HUES48 (cell line): Measurements from ENCODE around the gene AK5.

Experiments
- H3K27ac ChIP-seq: one replicate; pipeline ENCODE4 v1.7.0; 2013; ENCODE audit warnings: low read depth, low read length, inconsistent platforms
- H3K27me3 ChIP-seq: 2 replicates; pipeline ENCODE4 v1.6.1; 2013; ENCODE audit warnings: mild to moderate bottlenecking, low read length; ENCODE audit not compliant: control insufficient read depth, insufficient read depth
- H3K36me3 ChIP-seq: 2 replicates; pipeline ENCODE4 v1.6.1; 2013; ENCODE audit warnings: low read length; ENCODE audit not compliant: control insufficient read depth, insufficient read depth
- H3K4me1 ChIP-seq: 2 replicates; pipeline ENCODE4 v1.6.1; 2013; ENCODE audit warnings: mild to moderate bottlenecking, low read length; ENCODE audit not compliant: control insufficient read depth, insufficient read depth
- H3K4me3 ChIP-seq: 2 replicates; pipeline ENCODE4 v1.5.1; 2013; ENCODE audit warnings: mild to moderate bottlenecking, low read depth, low read length
- H3K9ac ChIP-seq: 2 replicates; pipeline ENCODE4 v1.6.1; 2013; ENCODE audit warnings: mild to moderate bottlenecking, low read depth, low read length, moderate library complexity
- H3K9me3 ChIP-seq: 2 replicates; pipeline ENCODE4 v1.6.1; 2013; ENCODE audit warnings: low read length; ENCODE audit not compliant: control insufficient read depth, insufficient read depth

AK5 gene

DNA sequence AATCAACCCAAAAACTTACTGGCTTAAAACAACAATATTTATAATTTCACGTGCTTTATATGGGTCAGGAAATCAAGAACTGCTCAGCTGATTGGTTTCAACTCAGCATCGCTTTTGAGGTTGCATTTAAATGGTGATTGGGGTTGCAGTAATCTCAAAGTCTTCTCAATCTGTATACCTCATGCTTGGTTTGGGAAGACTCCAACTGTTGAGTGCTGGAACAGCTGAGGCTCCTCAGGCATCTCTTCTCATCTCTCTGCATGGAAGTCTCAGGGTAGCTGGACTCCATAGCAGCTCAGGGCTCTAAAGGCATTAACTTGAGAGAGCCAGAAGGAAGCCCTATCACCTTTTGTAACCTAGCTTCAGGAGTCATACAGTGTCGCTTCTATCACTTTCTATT lies 35.1 kb downstream of the AK5 start:
- no peaks in the 10 kb centered on the region for H3K9me3 ChIP-seq
- H3K36me3 ChIP-seq = no peaks in the 10 kb centered on the region
- H3K4me3 ChIP-seq = no peak overlapping the region
- H3K9ac ChIP-seq = no peak overlapping the region
- no peaks in the 10 kb centered on the region for H3K27me3 ChIP-seq
- no peak overlapping the region for H3K27ac ChIP-seq
- peaks cover 2% of the 10 kb centered on the region for H3K4me1 ChIP-seq

DNA sequence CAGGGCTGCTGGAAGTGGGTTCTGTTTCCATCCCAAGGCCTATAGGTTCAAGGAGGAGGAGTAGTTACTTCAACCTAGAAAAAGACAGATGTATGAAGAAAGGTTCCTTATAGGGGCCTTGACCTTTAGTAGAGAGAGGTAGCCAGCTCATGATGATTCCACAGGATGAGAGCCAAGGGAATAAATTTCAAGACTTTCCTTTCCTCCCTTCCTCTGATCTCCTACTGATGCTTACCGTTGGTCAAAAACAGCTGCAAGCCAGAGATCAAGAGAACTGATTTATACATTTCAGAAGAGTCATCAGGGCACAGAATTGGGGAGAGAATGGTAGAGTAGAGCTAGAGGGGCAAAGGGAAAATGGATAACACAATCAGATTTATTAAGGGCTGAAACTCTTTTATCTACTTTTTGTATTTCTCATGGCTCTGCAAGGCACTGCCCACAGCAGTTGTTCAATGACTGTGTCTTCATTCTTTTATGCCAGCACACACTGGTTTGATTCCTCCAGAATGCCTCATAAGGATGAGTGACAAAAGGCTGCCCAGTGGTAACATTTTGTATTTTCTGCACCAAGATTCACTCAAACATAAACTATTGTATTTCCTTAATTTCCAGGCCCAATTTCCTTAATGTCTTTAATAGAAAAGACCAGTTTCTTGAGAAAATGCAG lies 37.4 kb downstream of the AK5 start:
- Histone ChIP-seq H3K36me3 (no peaks in the 10 kb centered on the region), H3K27ac (no peak overlapping the region), H3K9me3 (no peaks in the 10 kb centered on the region), H3K9ac (no peak overlapping the region), H3K4me3 (no peak overlapping the region), H3K27me3 (no peaks in the 10 kb centered on the region), H3K4me1 (peaks cover 12% of the 10 kb centered on the region)

DNA sequence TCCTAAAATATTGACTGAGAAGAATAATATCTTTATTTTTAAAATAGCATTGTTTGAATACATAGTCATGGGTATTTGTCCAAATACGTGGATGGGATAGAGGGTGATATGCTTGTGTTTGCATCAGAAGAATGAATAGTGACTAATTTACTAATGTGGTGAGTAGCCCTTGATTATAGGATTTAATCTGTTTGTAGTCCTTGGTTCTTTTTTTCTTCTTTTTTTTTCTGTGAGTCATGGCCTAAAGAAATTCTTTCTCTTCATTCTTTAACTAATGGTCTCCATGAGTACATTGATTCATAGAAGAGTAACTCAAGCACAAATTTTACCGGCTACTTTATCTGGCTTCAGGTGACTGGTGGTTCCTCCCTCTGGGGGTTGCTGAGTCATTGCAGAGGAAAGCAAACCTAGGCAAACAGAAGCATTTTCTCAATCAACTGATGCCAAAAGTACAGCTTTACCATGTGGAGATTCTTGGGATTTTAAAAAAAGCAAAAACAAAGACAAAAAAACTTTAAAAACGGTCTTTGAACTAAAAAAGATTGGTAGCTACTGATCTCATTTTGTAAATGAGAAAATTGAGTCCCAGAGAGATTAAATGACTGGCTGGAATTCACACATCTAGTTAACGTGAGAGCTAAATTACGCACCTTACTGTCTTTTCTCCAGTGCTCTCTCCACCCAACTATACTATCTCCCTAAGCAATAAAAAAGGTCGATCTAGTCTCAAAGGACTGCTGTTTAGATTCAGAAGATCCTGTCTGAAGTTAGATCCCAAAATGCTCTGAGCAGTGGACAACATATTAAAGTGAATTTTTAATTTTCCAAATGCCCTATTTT lies 40.5 kb downstream of the AK5 start:
- H3K36me3 ChIP-seq = no peaks in the 10 kb centered on the region
- peak overlapping the region; percentile 81 for H3K27ac ChIP-seq
- H3K4me3 ChIP-seq = no peak overlapping the region
- H3K4me1 ChIP-seq = peaks cover 12% of the 10 kb centered on the region
- H3K9ac ChIP-seq = no peak overlapping the region
- no peaks in the 10 kb centered on the region for H3K9me3 ChIP-seq
- H3K27me3 ChIP-seq = no peaks in the 10 kb centered on the region

DNA sequence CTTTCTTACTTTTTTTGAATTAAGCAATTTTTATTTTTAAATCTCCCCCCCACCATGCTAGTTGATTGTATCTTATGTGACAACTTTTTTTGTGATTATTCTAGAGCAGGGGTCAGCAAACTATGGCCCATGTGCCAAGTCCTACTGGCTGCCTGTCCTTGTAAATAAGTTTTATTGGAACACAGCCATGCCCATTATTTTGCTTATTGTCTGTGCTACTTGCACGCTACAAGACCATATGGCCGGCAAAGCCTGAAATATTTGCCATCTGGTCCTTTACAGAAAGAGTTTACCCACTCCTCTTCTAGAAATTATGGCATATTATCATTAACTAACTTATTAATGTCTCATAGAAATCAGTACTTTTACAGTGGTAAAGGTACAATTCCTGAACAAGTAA lies 51.7 kb downstream of the AK5 start:
- H3K36me3 ChIP-seq = no peaks in the 10 kb centered on the region
- no peaks in the 10 kb centered on the region for H3K9me3 ChIP-seq
- no peaks in the 10 kb centered on the region for H3K27me3 ChIP-seq
- H3K9ac ChIP-seq = no peak overlapping the region
- no peak overlapping the region for H3K4me3 ChIP-seq
- H3K27ac ChIP-seq = no peak overlapping the region
- peaks cover 8% of the 10 kb centered on the region; the same call in 1 of the 2 replicates for H3K4me1 ChIP-seq

DNA sequence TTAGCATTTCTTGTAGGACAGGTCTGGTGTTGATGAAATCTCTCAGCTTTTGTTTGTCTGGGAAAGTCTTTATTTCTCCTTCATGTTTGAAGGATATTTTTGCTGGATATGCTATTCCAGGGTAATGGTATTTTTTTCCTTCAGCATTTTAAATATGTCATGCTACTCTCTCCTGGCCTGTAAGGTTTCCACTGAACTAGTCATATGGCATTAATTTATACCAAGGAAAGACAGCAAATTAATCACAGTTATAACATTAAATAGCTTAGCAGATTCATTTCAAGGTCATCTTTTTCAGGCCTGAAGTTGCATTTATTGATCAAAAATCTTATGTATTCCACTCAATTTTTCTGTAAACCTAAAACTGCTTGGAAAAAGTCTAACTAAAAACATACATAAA lies 54.9 kb downstream of the AK5 start:
- Histone ChIP-seq H3K4me3 (no peak overlapping the region), H3K4me1 (no peaks in the 10 kb centered on the region), H3K27ac (no peak overlapping the region), H3K9ac (no peak overlapping the region), H3K27me3 (no peaks in the 10 kb centered on the region), H3K36me3 (no peaks in the 10 kb centered on the region), H3K9me3 (no peaks in the 10 kb centered on the region)

DNA sequence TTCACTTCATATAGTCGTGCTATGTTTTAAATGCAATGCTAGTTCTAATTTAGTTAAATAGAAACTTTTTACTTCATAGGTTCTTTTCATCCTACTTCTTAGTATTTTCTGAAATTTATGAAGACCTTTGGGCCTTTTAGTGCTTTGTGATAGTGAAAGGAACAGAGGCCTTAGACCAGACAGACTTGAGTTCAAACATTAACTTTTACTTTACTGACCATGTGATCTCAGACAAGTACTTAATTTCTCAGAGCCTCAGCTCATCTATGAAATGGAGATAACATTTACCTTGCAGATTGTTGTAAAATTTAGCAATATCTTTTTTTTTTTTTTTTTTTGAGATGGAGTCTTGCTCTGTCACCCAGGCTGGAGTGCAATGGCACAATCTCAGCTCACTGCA lies 57.5 kb downstream of the AK5 start:
- Histone ChIP-seq H3K4me3 (no peak overlapping the region), H3K27me3 (no peaks in the 10 kb centered on the region), H3K4me1 (no peaks in the 10 kb centered on the region), H3K27ac (no peak overlapping the region), H3K9me3 (no peaks in the 10 kb centered on the region), H3K9ac (no peak overlapping the region), H3K36me3 (no peaks in the 10 kb centered on the region)

DNA sequence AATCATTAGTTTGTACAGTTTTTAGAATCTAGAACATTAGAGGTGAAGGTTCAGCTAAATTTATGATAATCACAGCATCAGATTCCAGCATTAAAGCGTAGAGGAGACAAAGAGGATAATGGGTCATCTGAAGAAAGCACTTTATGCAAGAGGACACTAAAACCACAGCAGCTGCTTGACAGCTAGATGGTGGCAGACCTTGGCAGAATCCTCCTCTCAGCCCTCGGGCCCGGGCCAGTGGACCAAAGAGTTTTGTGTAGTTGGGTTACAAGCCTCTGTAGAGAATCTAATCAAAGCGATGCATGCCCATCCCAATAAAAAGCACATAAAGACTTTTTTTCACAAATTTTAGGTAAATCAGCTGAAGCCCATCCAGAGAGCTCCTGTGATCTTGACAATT lies 59.4 kb downstream of the AK5 start:
- no peaks in the 10 kb centered on the region for H3K27me3 ChIP-seq
- no peak overlapping the region for H3K4me3 ChIP-seq
- no peaks in the 10 kb centered on the region for H3K36me3 ChIP-seq
- H3K9me3 ChIP-seq = no peaks in the 10 kb centered on the region
- no peak overlapping the region for H3K27ac ChIP-seq
- H3K4me1 ChIP-seq = no peaks in the 10 kb centered on the region
- H3K9ac ChIP-seq = no peak overlapping the region

DNA sequence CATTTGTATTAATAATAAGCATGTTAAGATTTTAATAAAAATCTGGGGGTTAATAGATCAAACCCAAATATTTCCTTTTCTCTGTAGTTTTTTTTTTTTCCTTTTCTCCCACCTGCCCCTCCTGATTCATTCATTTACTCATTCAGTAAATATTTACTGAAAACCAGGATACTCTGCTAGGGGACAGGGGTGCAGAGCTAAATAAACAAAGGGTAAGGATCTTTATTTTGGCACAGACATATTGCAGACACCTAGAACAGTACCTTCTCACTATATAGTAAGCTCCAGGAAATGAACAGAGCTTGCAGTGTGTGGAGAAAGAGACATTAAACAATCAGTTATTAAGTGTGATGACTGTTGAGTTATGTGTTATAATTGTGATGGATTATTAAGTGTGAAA lies 60.9 kb downstream of the AK5 start:
- Histone ChIP-seq H3K4me3 (no peak overlapping the region), H3K27me3 (no peaks in the 10 kb centered on the region), H3K9me3 (no peaks in the 10 kb centered on the region), H3K4me1 (no peaks in the 10 kb centered on the region), H3K27ac (no peak overlapping the region), H3K9ac (no peak overlapping the region), H3K36me3 (no peaks in the 10 kb centered on the region)

DNA sequence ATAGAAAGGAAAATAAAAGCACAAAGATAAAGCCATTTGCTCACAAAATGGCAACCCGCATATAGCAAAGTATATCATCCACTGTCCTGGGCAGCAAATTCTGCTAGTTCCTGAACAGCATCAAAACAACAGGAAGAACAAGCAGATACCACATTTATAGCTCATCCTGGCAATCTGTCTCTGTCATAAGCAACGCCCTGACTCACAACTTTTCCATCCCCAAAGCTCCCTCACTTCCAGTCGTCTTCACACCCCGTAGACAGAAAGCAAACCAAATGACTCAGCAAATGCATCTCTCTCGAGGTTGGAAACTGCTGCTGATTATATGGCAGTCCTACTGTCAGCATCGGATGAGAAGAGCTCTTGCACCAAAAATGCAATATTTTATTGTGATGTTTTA lies 65.8 kb downstream of the AK5 start:
- Histone ChIP-seq H3K36me3 (no peaks in the 10 kb centered on the region), H3K9me3 (no peaks in the 10 kb centered on the region), H3K27me3 (no peaks in the 10 kb centered on the region), H3K4me3 (no peak overlapping the region), H3K27ac (no peak overlapping the region), H3K4me1 (no peaks in the 10 kb centered on the region), H3K9ac (no peak overlapping the region)

DNA sequence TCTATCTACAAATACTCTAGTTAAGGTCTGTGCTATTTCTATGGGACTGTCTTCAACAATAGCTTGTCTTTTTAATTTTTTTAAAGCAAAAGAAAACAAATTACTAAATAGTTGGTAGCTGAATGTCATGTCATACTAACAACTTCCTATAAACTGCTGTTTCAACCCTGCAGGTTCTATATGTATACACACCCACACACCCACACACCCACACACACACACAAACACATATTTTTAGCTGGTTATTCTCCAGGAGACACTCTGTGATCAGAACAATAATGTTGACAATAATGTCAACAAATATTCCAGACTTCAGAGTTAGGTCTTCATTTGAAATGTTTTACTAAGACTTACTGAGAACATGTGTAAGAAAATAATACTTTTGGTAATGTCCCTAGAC lies 66.7 kb downstream of the AK5 start:
- no peaks in the 10 kb centered on the region for H3K9me3 ChIP-seq
- no peaks in the 10 kb centered on the region for H3K36me3 ChIP-seq
- no peaks in the 10 kb centered on the region for H3K27me3 ChIP-seq
- no peak overlapping the region for H3K4me3 ChIP-seq
- H3K4me1 ChIP-seq = no peaks in the 10 kb centered on the region
- H3K9ac ChIP-seq = no peak overlapping the region
- H3K27ac ChIP-seq = no peak overlapping the region

DNA sequence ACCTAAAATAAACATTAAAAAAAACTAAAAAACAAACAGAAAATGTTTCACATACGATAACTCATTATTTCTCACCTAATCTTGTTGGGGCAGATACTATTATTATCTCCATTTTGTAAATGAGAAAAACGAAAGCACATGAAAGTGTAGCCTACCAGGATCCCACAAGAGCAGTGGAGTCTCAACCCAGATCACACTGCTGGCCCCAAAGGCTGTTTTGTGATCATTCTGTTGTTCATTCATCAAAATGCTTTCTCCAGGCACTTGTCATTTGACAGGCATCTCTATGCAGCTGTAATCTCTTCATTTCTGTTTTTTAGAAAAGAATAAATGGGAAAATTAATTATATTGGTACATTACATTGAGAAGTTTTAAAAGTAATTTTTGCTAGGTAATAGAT lies 67.5 kb downstream of the AK5 start:
- H3K4me3 ChIP-seq = no peak overlapping the region

More for the DNA sequence above, 67.5 kb downstream of the AK5 start:
- Histone ChIP-seq H3K27me3 (no peaks in the 10 kb centered on the region), H3K4me1 (no peaks in the 10 kb centered on the region), H3K36me3 (no peaks in the 10 kb centered on the region), H3K27ac (no peak overlapping the region), H3K9ac (no peak overlapping the region), H3K9me3 (no peaks in the 10 kb centered on the region)
